Prostate gland (tissue), 2 donors: ENCODE results near the gene ETFBKMT.

ENCODE experiments used
- CTCF ChIP-seq, 4 experiments: fragments of 200-600 bp in 2 of 4; fragments of 450-650 bp in 2 of 4; sonication (generic) in 2 of 4; IDR thresholded peaks; 1 replicate in 3 of 4; 2 replicates in 1 of 4; pipeline ENCODE4 v1.5.1; 2016 to 2019; ENCODE audit warnings: antibody characterized with exemption in 4 of 4, mild to moderate bottlenecking in 2 of 4, moderate library complexity in 2 of 4
- POLR2A ChIP-seq: fragments of 450-650 bp; IDR thresholded peaks from one replicate; pipeline ENCODE4 v1.6.1; 2016; ENCODE audit warnings: antibody characterized with exemption, mild to moderate bottlenecking
- POLR2AphosphoS5 ChIP-seq: sonication (generic); formaldehyde crosslinking; IDR thresholded peaks from one replicate; pipeline ENCODE4 v1.6.1; 2017; ENCODE audit warnings: antibody characterized with exemption

- TF ChIP-seq POLR2AphosphoS5: no peak
- no peak for TF ChIP-seq POLR2A
- TF ChIP-seq CTCF (IDR thresholded peaks at IDR 0.05): no peak
These were observed 26.3 kb downstream of the ETFBKMT start for GRCh38 chr12:31685801-31686200.
